Body of pancreas (tissue), 4 donors: ENCODE results near the gene WARS2.

Experiments
- CTCF ChIP-seq, 7 experiments: fragments of 450-650 bp in 4 of 7; fragments of 200-600 bp in 3 of 7; sonication (generic) in 3 of 7; IDR thresholded peaks; one replicate each; pipeline ENCODE4 v1.5.1; 2016 to 2019; ENCODE audit warnings: antibody characterized with exemption in 7 of 7
- POLR2A ChIP-seq, 3 donors: fragments of 450-650 bp; IDR thresholded peaks; one replicate each; pipeline ENCODE4 v1.6.1; 2016; ENCODE audit warnings: antibody characterized with exemption in 3 of 3, mild to moderate bottlenecking in 2 of 3

- TF ChIP-seq POLR2A (IDR thresholded peaks at IDR 0.05), result no peak
- TF ChIP-seq CTCF (IDR thresholded peaks at IDR 0.05), result no peak
Observed at GRCh38 chr1:119143706-119144105, 3.3 kb upstream of the WARS2 start.
